ENCODE data around the gene HEMK1. TPM values are rescaled to one million over a fixed set of nuclear protein-coding genes. Genes with fewer than 3 reads are reported as not detected.

The HEMK1 gene
- total and polyA plus RNA-seq, 2 of the 8 experiments (the other 6 are each of a cell fraction or from before 2014, with no cell fraction given), result 9.7 to 10.6 TPM

GRCh38 chr3:50572158-50572557, 2.8 kb downstream of the HEMK1 start:
- CTCF ChIA-PET (ENCODE audit: partially characterized antibody), result interaction anchor here (0.6 to 46.5 kb wide), 21 partner anchors 8 to 818 kb away, joined by 3 to 863 read pairs (median 3); partner anchors contain the start of genes CISH and MAPKAPK3
- peak; percentile 48 for FAIRE-seq

More at GRCh38 chr3:50572158-50572557, 2.8 kb downstream of the HEMK1 start:
- Histone ChIP-seq H2AK5ac (ENCODE audit: low read depth, low read length) (no peak overlapping the region), H3K79me1 (ENCODE audit: low read depth, low read length) (no peaks in the 10 kb centered on the region; the same call in 1 of the 2 replicates), H2BK12ac (ENCODE audit: low read depth, low read length) (no peak overlapping the region), H3K4me3 (ENCODE audit: extremely low read depth in 1 of 4, insufficient read depth in 2 of 4, low read depth in 3 of 4, low read length in 4 of 4) (no peak overlapping the region), H2BK20ac (ENCODE audit: low read length) (no peak overlapping the region), H3K23me2 (ENCODE audit: low read depth, low read length) (peaks cover 11% of the 10 kb centered on the region; the same call in 1 of the 2 replicates), H3K18ac (ENCODE audit: extremely low read depth, low read length) (no peak overlapping the region), H3K4me2 (ENCODE audit: insufficient read depth in 1 of 2, low read depth in 2 of 2, low read length in 2 of 2) (no peak overlapping the region), H3K36me3 (ENCODE audit: control insufficient read depth in 2 of 4, insufficient read depth in 4 of 4, low read length in 3 of 4) (no peaks in the 10 kb centered on the region), H2AFZ (ENCODE audit: low read length) (no peak overlapping the region), H3K9me3 (ENCODE audit: insufficient read depth in 2 of 2, low read depth in 1 of 2, low read length in 1 of 2) (no peaks in the 10 kb centered on the region), H3K23ac (ENCODE audit: insufficient read length) (no peak overlapping the region), H2BK5ac (ENCODE audit: low read depth, low read length) (no peak overlapping the region), H3K27me3 (replicated peaks in 1 of 4; ENCODE audit: control insufficient read depth in 3 of 4, extremely low read depth in 1 of 4, insufficient read depth in 3 of 4, low read length in 3 of 4) (no peaks in the 10 kb centered on the region), H4K5ac (ENCODE audit: insufficient read length, low read depth, low read length) (no peak overlapping the region), H2BK120ac (replicated peaks; ENCODE audit: low read depth, low read length) (no peak overlapping the region), H3K4ac (replicated peaks; ENCODE audit: insufficient read length, low read depth, low read length) (no peak overlapping the region), H3K56ac (replicated peaks; ENCODE audit: insufficient read length, low read depth, low read length) (no peak overlapping the region), H3K27ac (ENCODE audit: low read depth, low read length) (no peak overlapping the region), H4K8ac (ENCODE audit: extremely low read depth, insufficient read depth, low read length) (no peak overlapping the region; the same call in 1 of the 2 replicates), H3K79me2 (ENCODE audit: control insufficient read depth in 1 of 2, insufficient read depth in 2 of 2, low read length in 2 of 2) (no peaks in the 10 kb centered on the region), H4K91ac (replicated peaks; ENCODE audit: insufficient read length, low read length) (no peak overlapping the region), H2BK15ac (ENCODE audit: low read length) (no peak overlapping the region), H3K9ac (replicated peaks in 1 of 4; ENCODE audit: extremely low read depth in 1 of 4, low read depth in 3 of 4, low read length in 3 of 4) (no peak overlapping the region), H3K4me1 (replicated peaks in 1 of 4; ENCODE audit: control insufficient read depth in 3 of 4, insufficient read depth in 4 of 4, low read length in 3 of 4) (peaks cover 0 to 3% (median 1%) of the 10 kb centered on the region in 4 experiments; a peak in 4 of 7 replicates), H4K20me1 (replicated peaks in 1 of 2; ENCODE audit: control insufficient read depth in 1 of 2, insufficient read depth in 2 of 2, low read length in 2 of 2) (no peaks in the 10 kb centered on the region), H3K14ac (ENCODE audit: insufficient read length) (no peak overlapping the region)
- POLR2A ChIA-PET (ENCODE audit: partially characterized antibody), result interaction anchor here (1.1 to 1.8 kb wide), 2 partner anchors 13 to 40 kb away, joined by 4 to 6 read pairs; partner anchors contain the start of gene CISH
- DNase-seq (ENCODE audit: low read depth in 1 of 2, low spot score in 2 of 2), result peak in 1 of 2 experiments; percentile 88
- TF ChIP-seq CTCF (IDR thresholded peaks at IDR 0.05; ENCODE audit: control extremely low read depth in 1 of 3, insufficient read depth in 1 of 3, low read depth in 1 of 3, low read length in 3 of 3), result peak in 2 of 3 experiments; percentile 85 to 94; a peak in 3 of 4 replicates
- TF ChIP-seq RNF2 (IDR thresholded peaks at IDR 0.05; ENCODE audit: borderline replicate concordance, low read depth, low read length, missing control alignments, poor library complexity, severe bottlenecking), result no peak
- TF ChIP-seq RAD21 (IDR thresholded peaks at IDR 0.05 in 1 of 2, conservative IDR thresholded peaks at IDR 0.05 in 1 of 2; ENCODE audit: low read depth in 2 of 2, low read length in 2 of 2), result peak; percentile 88 to 91
- 87% methylated on average over 1 of the region's 1 CpG; no CpG with 5 or more reads in 1 of the 2 experiments for WGBS, 2 experiments (ENCODE audit: extremely low coverage in 1 of 2, insufficient coverage in 1 of 2, insufficient read length in 1 of 2, insufficient replicate concordance in 2 of 2, low coverage in 1 of 2, low lambda C conversion rate in 2 of 2, missing lambda C conversion rate in 1 of 2)
